HL-60 (cell line): Measurements from ENCODE around the gene ZNF462.

Experiments
- CTCF ChIP-seq: IDR thresholded peaks from one replicate; pipeline ENCODE4 v1.5.1; 2011; ENCODE audit warnings: low read length, control low read depth, inconsistent platforms; ENCODE audit not compliant: insufficient read depth
- POLR2AphosphoS5 ChIP-seq: IDR thresholded peaks from 2 replicates; pipeline ENCODE4 v1.6.1; 2012; ENCODE audit warnings: low read depth

- TF ChIP-seq CTCF (no peak), POLR2AphosphoS5 (no peak)
Observed at GRCh38 chr9:107016383-107016782, 153.4 kb downstream of the ZNF462 start.
